Activated CD8-positive, alpha-beta memory T cell treated with anti-CD3 and anti-CD28 coated beads, Interleukin-2, amount 10 ng/mL, durations not matched to agents 7 days and 5 days (primary cell): Measurements from ENCODE around the gene DAPK2. TPM values are rescaled to one million over a fixed set of nuclear protein-coding genes. Genes with fewer than 3 reads are reported as not detected.

Experiments used
- ATAC-seq: fragments of 150-1000 bp; cut with Tn5 transposase; one replicate; pipeline ENCODE4 v1.10.0; 2021; ENCODE audit warnings: moderate library complexity
- CTCF ChIA-PET: fragments of 350-600 bp; sonication (Branson Sonifier 250); formaldehyde crosslinking; loops from one replicate; lab custom pipeline; 2021; ENCODE audit warnings: antibody characterized with exemption; lab: Charles Lee
- DNase-seq: peaks from one replicate; pipeline ENCODE4 v3.0.0-alpha.2; 2020
- H3K27ac Mint-ChIP-seq: one replicate; pipeline ENCODE4 v1.8.0; 2021; ENCODE audit warnings: mild to moderate bottlenecking, mixed read lengths
- H3K27me3 Mint-ChIP-seq: one replicate; pipeline ENCODE4 v1.8.0; 2021; ENCODE audit warnings: mixed read lengths
- H3K36me3 Mint-ChIP-seq: one replicate; pipeline ENCODE4 v1.8.0; 2021; ENCODE audit warnings: mild to moderate bottlenecking, mixed read lengths
- H3K4me1 Mint-ChIP-seq: one replicate; pipeline ENCODE4 v1.8.0; 2021; ENCODE audit warnings: mixed read lengths
- H3K4me3 Mint-ChIP-seq: one replicate; pipeline ENCODE4 v1.8.0; 2021; ENCODE audit warnings: mild to moderate bottlenecking, moderate library complexity, mixed read lengths
- H3K9me3 Mint-ChIP-seq: one replicate; pipeline ENCODE4 v1.8.0; 2022; ENCODE audit warnings: low read depth, mixed read lengths
- total RNA-seq, 2 experiments: library from RNA; stranded (reverse); gene quantifications; one replicate each; pipeline ENCODE4 v1.2.3, GENCODE V29; 2021

DAPK2 gene
- total RNA-seq, 2 experiments from 2014 or later: 14.1 to 15.0 TPM

GRCh38 chr15:63986185-63986680, 60.1 kb downstream of the DAPK2 start:
- CTCF ChIA-PET: interaction anchor here (0.8 to 1.9 kb wide), 2 partner anchors 15 to 81 kb away, joined by 3 to 5 read pairs; no protein-coding TSS in a partner anchor
- Mint-ChIP-seq H3K27ac (no peak overlapping the region), H3K4me1 (peaks cover 32% of the 10 kb centered on the region), H3K27me3 (no peaks in the 10 kb centered on the region), H3K4me3 (no peak overlapping the region), H3K9me3 (no peaks in the 10 kb centered on the region), H3K36me3 (no peaks in the 10 kb centered on the region)
- no peak for DNase-seq
- no peak for ATAC-seq

- Mint-ChIP-seq H3K27me3 (no peaks in the 10 kb centered on the region), H3K4me3 (no peak overlapping the region), H3K27ac (no peak overlapping the region), H3K4me1 (peaks cover 25% of the 10 kb centered on the region), H3K9me3 (no peaks in the 10 kb centered on the region), H3K36me3 (no peaks in the 10 kb centered on the region)
- DNase-seq (no peak), ATAC-seq (no peak)
- CTCF ChIA-PET: interaction anchor here (0.8 to 1.9 kb wide), 6 partner anchors 15 to 376 kb away, joined by 3 to 5 read pairs (median 4); partner anchors contain the start of gene DAPK2
Measured at GRCh38 chr15:63985221-63986184, 60.8 kb downstream of the DAPK2 start.

- Mint-ChIP-seq H3K27ac (no peak overlapping the region), H3K4me1 (peaks cover 20% of the 10 kb centered on the region), H3K9me3 (no peaks in the 10 kb centered on the region), H3K27me3 (no peaks in the 10 kb centered on the region), H3K4me3 (no peak overlapping the region), H3K36me3 (no peaks in the 10 kb centered on the region)
- ATAC-seq: no peak
- no peak for DNase-seq
- CTCF ChIA-PET: interaction anchor here (1.0 to 1.9 kb wide), 3 partner anchors 13 to 88 kb away, joined by 4 to 5 read pairs (median 4); no protein-coding TSS in a partner anchor
Measured at GRCh38 chr15:63984331-63984730, 62.0 kb downstream of the DAPK2 start.

- Mint-ChIP-seq H3K27me3 (no peaks in the 10 kb centered on the region), H3K27ac (no peak overlapping the region), H3K4me1 (peaks cover 17% of the 10 kb centered on the region), H3K9me3 (no peaks in the 10 kb centered on the region), H3K4me3 (no peak overlapping the region), H3K36me3 (no peaks in the 10 kb centered on the region)
- CTCF ChIA-PET: interaction anchor here (0.6 to 1.4 kb wide), 5 partner anchors 10 to 91 kb away, joined by 3 to 7 read pairs (median 3); no protein-coding TSS in a partner anchor
- DNase-seq (no peak), ATAC-seq (no peak)
Measured at GRCh38 chr15:63983061-63983711, 63.1 kb downstream of the DAPK2 start.

- Mint-ChIP-seq H3K9me3 (no peaks in the 10 kb centered on the region), H3K36me3 (no peaks in the 10 kb centered on the region), H3K4me1 (peaks cover 10% of the 10 kb centered on the region), H3K27me3 (no peaks in the 10 kb centered on the region), H3K27ac (no peak overlapping the region), H3K4me3 (no peak overlapping the region)
- ATAC-seq: no peak
- CTCF ChIA-PET: interaction anchor here (1.1 to 1.8 kb wide), 4 partner anchors 9 to 92 kb away, joined by 3 to 4 read pairs (median 3); no protein-coding TSS in a partner anchor
- DNase-seq: no peak
Measured at GRCh38 chr15:63982381-63982854, 63.9 kb downstream of the DAPK2 start.

GRCh38 chr15:63981596-63982320, 64.5 kb downstream of the DAPK2 start:
- no peaks in the 10 kb centered on the region for H3K9me3 Mint-ChIP-seq
- peaks cover 4% of the 10 kb centered on the region for H3K4me1 Mint-ChIP-seq
- DNase-seq (no peak), ATAC-seq (no peak)
- H3K27ac Mint-ChIP-seq: no peak overlapping the region
- CTCF ChIA-PET: interaction anchor here (1.8 kb wide), 1 partner anchor 36 kb away, joined by 4 read pairs; no protein-coding TSS in a partner anchor
- H3K27me3 Mint-ChIP-seq: no peaks in the 10 kb centered on the region
- no peaks in the 10 kb centered on the region for H3K36me3 Mint-ChIP-seq
- H3K4me3 Mint-ChIP-seq: no peak overlapping the region

- H3K36me3 Mint-ChIP-seq: no peaks in the 10 kb centered on the region
- CTCF ChIA-PET: interaction anchor here (1.1 to 1.4 kb wide), 3 partner anchors 10 to 51 kb away, joined by 3 to 4 read pairs (median 3); no protein-coding TSS in a partner anchor
- no peak overlapping the region for H3K27ac Mint-ChIP-seq
Measured at GRCh38 chr15:63979262-63979793, 67.0 kb downstream of the DAPK2 start.

GRCh38 chr15:63978511-63979261, 67.6 kb downstream of the DAPK2 start:
- H3K27ac Mint-ChIP-seq: no peak overlapping the region
- peaks cover under 1% of the 10 kb centered on the region for H3K4me1 Mint-ChIP-seq
- CTCF ChIA-PET: interaction anchor here (1.1 to 1.5 kb wide), 4 partner anchors 9 to 51 kb away, joined by 3 to 4 read pairs (median 3); no protein-coding TSS in a partner anchor
- no peaks in the 10 kb centered on the region for H3K27me3 Mint-ChIP-seq
- peaks cover 2% of the 10 kb centered on the region for H3K36me3 Mint-ChIP-seq
- no peak overlapping the region for H3K4me3 Mint-ChIP-seq
- DNase-seq (peak; percentile 30), ATAC-seq (no peak)
- no peaks in the 10 kb centered on the region for H3K9me3 Mint-ChIP-seq

More at GRCh38 chr15:63979262-63979793, 67.0 kb downstream of the DAPK2 start:
- H3K4me3 Mint-ChIP-seq: no peak overlapping the region
- H3K4me1 Mint-ChIP-seq: no peaks in the 10 kb centered on the region
- no peaks in the 10 kb centered on the region for H3K27me3 Mint-ChIP-seq
- no peaks in the 10 kb centered on the region for H3K9me3 Mint-ChIP-seq
- ATAC-seq: no peak
- peak; percentile 12 for DNase-seq

- Mint-ChIP-seq H3K4me1 (peaks cover 13% of the 10 kb centered on the region), H3K9me3 (no peaks in the 10 kb centered on the region), H3K27ac (no peak overlapping the region), H3K27me3 (no peaks in the 10 kb centered on the region), H3K4me3 (no peak overlapping the region), H3K36me3 (peaks cover 5% of the 10 kb centered on the region)
- DNase-seq (no peak), ATAC-seq (no peak)
- CTCF ChIA-PET: no interaction called here
Measured at GRCh38 chr15:63977119-63977518, 69.2 kb downstream of the DAPK2 start.

- Mint-ChIP-seq H3K27ac (no peak overlapping the region), H3K9me3 (no peaks in the 10 kb centered on the region), H3K27me3 (no peaks in the 10 kb centered on the region), H3K4me3 (no peak overlapping the region), H3K36me3 (peaks cover 7% of the 10 kb centered on the region), H3K4me1 (peaks cover 43% of the 10 kb centered on the region)
- ATAC-seq (no peak), DNase-seq (no peak)
- CTCF ChIA-PET: interaction anchor here (1.5 to 6.8 kb wide), 2 partner anchors 9 to 27 kb away, joined by 3 to 53 read pairs; no protein-coding TSS in a partner anchor
Measured at GRCh38 chr15:63974021-63974420, 72.3 kb downstream of the DAPK2 start.

- no peak overlapping the region for H3K27ac Mint-ChIP-seq
Measured at GRCh38 chr15:63973212-63974009, 72.9 kb downstream of the DAPK2 start.

More at GRCh38 chr15:63973212-63974009, 72.9 kb downstream of the DAPK2 start:
- Mint-ChIP-seq H3K4me1 (peaks cover 49% of the 10 kb centered on the region), H3K36me3 (peaks cover 7% of the 10 kb centered on the region), H3K27me3 (no peaks in the 10 kb centered on the region), H3K4me3 (no peak overlapping the region), H3K9me3 (no peaks in the 10 kb centered on the region)
- CTCF ChIA-PET: interaction anchor here (1.5 to 6.8 kb wide), 2 partner anchors 9 to 27 kb away, joined by 3 to 53 read pairs; no protein-coding TSS in a partner anchor
- peak; percentile 27 for DNase-seq
- ATAC-seq: no peak
